Measurements from ENCODE around the gene ESX1.

The ESX1 gene

GRCh38 chrX:104211187-104211586 is 43.5 kb downstream of the ESX1 start:
- TF ChIP-seq, protein P1, sequence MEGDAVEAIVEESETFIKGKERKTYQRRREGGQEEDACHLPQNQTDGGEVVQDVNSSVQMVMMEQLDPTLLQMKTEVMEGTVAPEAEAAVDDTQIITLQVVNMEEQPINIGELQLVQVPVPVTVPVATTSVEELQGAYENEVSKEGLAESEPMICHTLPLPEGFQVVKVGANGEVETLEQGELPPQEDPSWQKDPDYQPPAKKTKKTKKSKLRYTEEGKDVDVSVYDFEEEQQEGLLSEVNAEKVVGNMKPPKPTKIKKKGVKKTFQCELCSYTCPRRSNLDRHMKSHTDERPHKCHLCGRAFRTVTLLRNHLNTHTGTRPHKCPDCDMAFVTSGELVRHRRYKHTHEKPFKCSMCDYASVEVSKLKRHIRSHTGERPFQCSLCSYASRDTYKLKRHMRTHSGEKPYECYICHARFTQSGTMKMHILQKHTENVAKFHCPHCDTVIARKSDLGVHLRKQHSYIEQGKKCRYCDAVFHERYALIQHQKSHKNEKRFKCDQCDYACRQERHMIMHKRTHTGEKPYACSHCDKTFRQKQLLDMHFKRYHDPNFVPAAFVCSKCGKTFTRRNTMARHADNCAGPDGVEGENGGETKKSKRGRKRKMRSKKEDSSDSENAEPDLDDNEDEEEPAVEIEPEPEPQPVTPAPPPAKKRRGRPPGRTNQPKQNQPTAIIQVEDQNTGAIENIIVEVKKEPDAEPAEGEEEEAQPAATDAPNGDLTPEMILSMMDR (IDR thresholded peaks at IDR 0.05; ENCODE audit: low read depth, low read length) = no peak
- no peak overlapping the region for H3K4me3 ChIP-seq (ENCODE audit: low read depth, low read length)

DNA sequence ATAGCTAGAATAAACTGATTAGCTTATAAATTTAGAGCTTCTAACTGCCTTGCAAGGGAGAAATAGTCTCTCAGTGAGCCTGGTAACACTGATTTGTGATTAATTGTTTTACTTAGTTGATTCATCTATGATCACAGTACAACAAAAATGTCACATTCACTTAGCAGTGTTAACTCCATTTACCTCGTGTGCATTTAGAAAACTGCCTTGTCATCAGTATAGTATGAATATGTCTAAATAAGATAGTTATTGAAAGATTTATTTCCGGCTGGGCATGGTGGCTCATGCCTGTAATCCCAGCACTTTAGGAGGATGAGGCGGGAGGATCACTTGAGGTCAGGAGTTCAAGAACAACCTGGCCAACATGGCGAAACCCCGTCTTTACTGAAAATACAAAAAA is 49.2 kb downstream of the ESX1 start:
- TF ChIP-seq, protein P1 (IDR thresholded peaks at IDR 0.05; ENCODE audit: low read depth, low read length) = no peak
- H3K4me3 ChIP-seq (ENCODE audit: low read depth, low read length) = no peak overlapping the region

All from WI38 (cell line).